NB4 (cell line): ENCODE results near the gene MAGEA8.

ENCODE experiments used
- DNase-seq: peaks from one replicate; pipeline ENCODE4 v3.0.0; 2010; ENCODE audit warnings: low read depth
- H3K4me3 ChIP-seq: one replicate; pipeline ENCODE4 v1.5.1; 2011; ENCODE audit warnings: mild to moderate bottlenecking, low read depth, low read length, moderate library complexity
- MYC ChIP-seq: IDR thresholded peaks from 2 replicates; pipeline ENCODE4 v1.6.1; 2011; ENCODE audit warnings: low read depth, low read length
- POLR2A ChIP-seq: IDR thresholded peaks from 2 replicates; pipeline ENCODE4 v1.6.1; 2011; ENCODE audit warnings: mild to moderate bottlenecking; ENCODE audit not compliant: insufficient read length; ENCODE audit errors: extremely low read depth
- TF ChIP-seq, protein P1 (sequence below): IDR thresholded peaks from 2 replicates; pipeline ENCODE4 v1.6.1; 2011; ENCODE audit warnings: low read depth, low read length
- TF ChIP-seq, protein P2 (sequence below): IDR thresholded peaks from one replicate; pipeline ENCODE4 v1.5.1; 2012; ENCODE audit warnings: low read depth, low read length

Gene MAGEA8

DNA sequence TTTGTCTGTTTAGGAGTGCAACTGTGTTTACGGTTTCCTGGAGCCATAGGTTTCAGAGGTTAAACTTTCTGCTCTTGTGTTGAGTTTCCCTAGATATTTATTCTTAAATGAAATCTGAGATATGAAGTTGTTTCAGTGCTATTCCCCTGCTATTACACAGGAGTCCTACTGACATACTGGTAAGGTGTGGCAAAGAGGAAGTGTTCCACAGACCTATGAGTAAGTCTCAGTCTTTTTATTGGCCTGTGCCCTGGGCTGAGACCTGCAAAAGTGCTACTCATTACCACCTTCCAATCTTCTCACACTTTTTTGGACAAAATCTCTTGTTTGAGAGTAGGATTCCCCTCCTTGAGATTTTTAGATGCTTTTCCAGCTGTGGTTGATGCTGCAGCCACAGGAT lies 35.6 kb upstream of the MAGEA8 start:
- TF ChIP-seq POLR2A: no peak
- TF ChIP-seq MYC: no peak
- TF ChIP-seq, protein P1, sequence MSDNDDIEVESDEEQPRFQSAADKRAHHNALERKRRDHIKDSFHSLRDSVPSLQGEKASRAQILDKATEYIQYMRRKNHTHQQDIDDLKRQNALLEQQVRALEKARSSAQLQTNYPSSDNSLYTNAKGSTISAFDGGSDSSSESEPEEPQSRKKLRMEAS: no peak
- TF ChIP-seq, protein P2, sequence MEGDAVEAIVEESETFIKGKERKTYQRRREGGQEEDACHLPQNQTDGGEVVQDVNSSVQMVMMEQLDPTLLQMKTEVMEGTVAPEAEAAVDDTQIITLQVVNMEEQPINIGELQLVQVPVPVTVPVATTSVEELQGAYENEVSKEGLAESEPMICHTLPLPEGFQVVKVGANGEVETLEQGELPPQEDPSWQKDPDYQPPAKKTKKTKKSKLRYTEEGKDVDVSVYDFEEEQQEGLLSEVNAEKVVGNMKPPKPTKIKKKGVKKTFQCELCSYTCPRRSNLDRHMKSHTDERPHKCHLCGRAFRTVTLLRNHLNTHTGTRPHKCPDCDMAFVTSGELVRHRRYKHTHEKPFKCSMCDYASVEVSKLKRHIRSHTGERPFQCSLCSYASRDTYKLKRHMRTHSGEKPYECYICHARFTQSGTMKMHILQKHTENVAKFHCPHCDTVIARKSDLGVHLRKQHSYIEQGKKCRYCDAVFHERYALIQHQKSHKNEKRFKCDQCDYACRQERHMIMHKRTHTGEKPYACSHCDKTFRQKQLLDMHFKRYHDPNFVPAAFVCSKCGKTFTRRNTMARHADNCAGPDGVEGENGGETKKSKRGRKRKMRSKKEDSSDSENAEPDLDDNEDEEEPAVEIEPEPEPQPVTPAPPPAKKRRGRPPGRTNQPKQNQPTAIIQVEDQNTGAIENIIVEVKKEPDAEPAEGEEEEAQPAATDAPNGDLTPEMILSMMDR: no peak
- DNase-seq: no peak
- no peak overlapping the region for H3K4me3 ChIP-seq

DNA sequence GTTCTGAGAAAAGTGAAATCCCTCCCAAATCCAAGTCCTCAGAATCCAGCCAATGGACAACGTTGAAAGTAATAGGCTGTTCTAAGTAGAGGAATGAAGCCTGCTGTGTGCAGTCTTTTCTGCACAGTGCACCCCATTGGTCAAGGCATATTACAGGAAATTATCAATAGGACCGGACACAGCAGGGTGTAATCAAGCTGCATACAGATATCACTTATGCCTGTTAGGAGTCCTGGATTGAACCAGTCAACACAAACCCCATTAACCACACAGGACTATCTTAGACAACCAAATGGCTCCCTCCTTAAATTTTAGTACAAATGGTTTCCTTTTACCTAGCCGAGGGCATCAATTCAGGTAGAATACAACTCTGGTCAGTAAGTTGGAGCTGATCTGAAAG lies 34.2 kb upstream of the MAGEA8 start:
- TF ChIP-seq, protein P1: no peak
- TF ChIP-seq, protein P2: no peak
- TF ChIP-seq MYC (no peak), POLR2A (no peak)
- no peak overlapping the region for H3K4me3 ChIP-seq
- DNase-seq: no peak

DNA sequence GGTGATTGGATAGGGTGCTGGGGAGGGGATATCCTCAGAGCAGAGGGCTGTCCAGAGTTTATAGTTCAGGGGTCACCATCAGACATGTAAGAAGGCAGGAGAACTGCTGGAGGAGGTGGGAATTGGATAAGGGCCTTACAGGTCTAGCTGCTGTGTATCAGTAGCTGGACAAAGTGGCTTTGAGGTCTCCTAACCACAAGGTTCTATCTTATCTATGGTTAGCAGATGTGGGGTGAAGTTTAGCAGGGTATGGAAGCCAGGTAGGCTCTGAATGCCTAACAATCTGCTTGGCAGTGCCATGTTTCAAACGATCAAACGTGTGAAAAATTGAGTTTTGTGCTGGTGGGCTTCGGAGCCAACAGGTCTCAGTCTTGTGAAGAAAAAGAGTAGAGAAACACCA lies 32.1 kb upstream of the MAGEA8 start:
- DNase-seq: no peak
- H3K4me3 ChIP-seq: no peak overlapping the region
- TF ChIP-seq, protein P2: no peak
- no peak for TF ChIP-seq POLR2A
- TF ChIP-seq, protein P1: no peak
- no peak for TF ChIP-seq MYC

DNA sequence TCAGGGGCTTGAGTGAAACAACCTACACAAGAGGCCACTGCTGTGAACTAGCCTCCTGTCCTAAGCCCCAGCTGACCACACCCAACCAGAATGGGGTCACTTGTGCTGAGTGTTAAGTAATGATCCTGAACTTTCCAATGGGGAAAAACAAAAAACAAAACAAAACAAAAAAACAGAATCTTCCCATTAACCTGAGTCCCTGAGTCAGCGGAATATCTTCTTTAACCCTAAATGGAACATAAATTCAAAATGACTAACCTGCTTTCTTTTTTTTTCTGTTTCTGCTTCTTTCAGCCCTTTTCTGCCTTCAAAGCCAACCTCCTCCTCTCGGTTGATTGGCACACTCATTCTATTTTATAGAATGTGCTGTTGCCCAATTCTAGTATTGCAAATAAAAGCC lies 31.2 kb upstream of the MAGEA8 start:
- no peak for DNase-seq
- TF ChIP-seq, protein P2: no peak
- TF ChIP-seq MYC (no peak), POLR2A (no peak)
- TF ChIP-seq, protein P1: no peak
- H3K4me3 ChIP-seq: no peak overlapping the region

DNA sequence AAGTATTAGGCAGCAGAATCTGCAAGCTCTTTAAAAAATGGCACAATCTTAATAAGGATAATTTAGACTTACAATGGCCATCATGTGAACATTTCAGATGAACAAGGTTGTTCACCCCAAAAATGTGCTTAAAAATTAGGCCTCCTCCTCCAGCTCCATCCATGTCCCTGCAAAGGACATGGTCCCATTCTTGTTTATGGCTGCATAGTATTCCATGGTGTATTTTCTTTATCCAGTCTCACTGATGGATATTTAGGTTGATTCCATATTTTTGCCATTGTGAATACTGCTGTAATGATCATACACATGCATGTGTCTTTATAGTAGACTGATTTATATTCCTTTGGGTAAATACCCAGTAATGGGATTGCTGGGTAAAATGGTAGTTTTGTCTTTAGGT lies 29.1 kb upstream of the MAGEA8 start:
- TF ChIP-seq MYC (no peak), POLR2A (no peak)
- TF ChIP-seq, protein P2: no peak
- TF ChIP-seq, protein P1: no peak
- DNase-seq: no peak

DNA sequence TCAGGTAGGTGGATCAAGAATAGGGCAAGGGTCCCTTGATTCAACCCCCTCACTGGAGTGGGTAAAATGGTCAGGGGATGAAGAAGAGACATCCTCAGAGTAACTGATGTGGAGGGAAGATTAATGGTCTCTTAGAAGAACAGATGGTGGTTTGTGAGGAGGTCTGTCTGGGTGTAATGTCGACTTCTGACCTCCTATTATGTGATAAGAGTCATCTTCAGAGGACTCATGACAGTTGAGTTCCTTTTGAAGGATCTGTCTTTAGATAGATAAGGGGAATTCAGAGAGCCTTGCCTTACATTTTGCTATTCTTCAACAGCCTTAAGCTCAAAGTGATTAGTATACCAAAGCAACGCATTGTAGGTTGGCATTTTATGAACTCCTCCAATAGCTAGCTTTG lies 27.1 kb upstream of the MAGEA8 start:
- no peak for DNase-seq
- TF ChIP-seq, protein P2: no peak
- TF ChIP-seq POLR2A (no peak), MYC (no peak)
- TF ChIP-seq, protein P1: no peak
- H3K4me3 ChIP-seq: no peak overlapping the region

More for the DNA sequence above, 29.1 kb upstream of the MAGEA8 start:
- no peak overlapping the region for H3K4me3 ChIP-seq
